ENCODE measurements around the gene KLRC4. TPM values are rescaled to one million over a fixed set of nuclear protein-coding genes. Genes with fewer than 3 reads are reported as not detected.

The KLRC4 gene
- polyA plus RNA-seq, 3 donors, result not detected

GRCh38 chr12:10386857-10387256, 22.7 kb downstream of the KLRC4 start:
- Histone ChIP-seq H3K4me3 (replicated peaks in 1 of 3; ENCODE audit: low read depth in 2 of 3, low read length in 3 of 3) (no peak overlapping the region), H4K20me1 (ENCODE audit: insufficient read depth, low read length) (no peaks in the 10 kb centered on the region), H3K27ac (ENCODE audit: low read depth in 1 of 2, low read length in 2 of 2) (no peak overlapping the region), H3K27me3 (ENCODE audit: control insufficient read depth in 2 of 2, insufficient read depth in 2 of 2, low read length in 2 of 2) (peaks cover 0 to 24% of the 10 kb centered on the region in 2 donors), H3K9me3 (replicated peaks in 1 of 2; ENCODE audit: control insufficient read depth in 1 of 2, insufficient read depth in 1 of 2, low read length in 2 of 2) (no peaks in the 10 kb centered on the region), H3K79me2 (ENCODE audit: insufficient read depth, low read length) (no peaks in the 10 kb centered on the region), H2AFZ (ENCODE audit: insufficient read depth, low read depth, low read length, poor library complexity, severe bottlenecking) (no peak overlapping the region), H3K9ac (ENCODE audit: insufficient read depth, low read length, poor library complexity, severe bottlenecking) (no peak overlapping the region), H3K36me3 (replicated peaks in 1 of 2; ENCODE audit: control insufficient read depth in 1 of 2, insufficient read depth in 2 of 2, low read length in 2 of 2) (no peaks in the 10 kb centered on the region), H3K4me2 (replicated peaks; ENCODE audit: extremely low read depth, low read length, poor library complexity, severe bottlenecking) (no peak overlapping the region), H3K4me1 (ENCODE audit: control insufficient read depth in 1 of 2, insufficient read depth in 2 of 2, low read length in 2 of 2) (peaks cover 2 to 3% of the 10 kb centered on the region in 2 donors)
- Mint-ChIP-seq H3K4me3 (no peak overlapping the region), H3K4me1 (peaks cover 9% of the 10 kb centered on the region), H3K27ac (no peak overlapping the region), H3K36me3 (no peaks in the 10 kb centered on the region), H3K27me3 (ENCODE audit: low read depth in 3 of 3) (peaks cover 10 to 19% (median 11%) of the 10 kb centered on the region in 3 donors), H3K9me3 (peaks cover 0 to 7% (median 3%) of the 10 kb centered on the region in 7 donors)
- TF ChIP-seq, protein P1, sequence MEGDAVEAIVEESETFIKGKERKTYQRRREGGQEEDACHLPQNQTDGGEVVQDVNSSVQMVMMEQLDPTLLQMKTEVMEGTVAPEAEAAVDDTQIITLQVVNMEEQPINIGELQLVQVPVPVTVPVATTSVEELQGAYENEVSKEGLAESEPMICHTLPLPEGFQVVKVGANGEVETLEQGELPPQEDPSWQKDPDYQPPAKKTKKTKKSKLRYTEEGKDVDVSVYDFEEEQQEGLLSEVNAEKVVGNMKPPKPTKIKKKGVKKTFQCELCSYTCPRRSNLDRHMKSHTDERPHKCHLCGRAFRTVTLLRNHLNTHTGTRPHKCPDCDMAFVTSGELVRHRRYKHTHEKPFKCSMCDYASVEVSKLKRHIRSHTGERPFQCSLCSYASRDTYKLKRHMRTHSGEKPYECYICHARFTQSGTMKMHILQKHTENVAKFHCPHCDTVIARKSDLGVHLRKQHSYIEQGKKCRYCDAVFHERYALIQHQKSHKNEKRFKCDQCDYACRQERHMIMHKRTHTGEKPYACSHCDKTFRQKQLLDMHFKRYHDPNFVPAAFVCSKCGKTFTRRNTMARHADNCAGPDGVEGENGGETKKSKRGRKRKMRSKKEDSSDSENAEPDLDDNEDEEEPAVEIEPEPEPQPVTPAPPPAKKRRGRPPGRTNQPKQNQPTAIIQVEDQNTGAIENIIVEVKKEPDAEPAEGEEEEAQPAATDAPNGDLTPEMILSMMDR (IDR thresholded peaks at IDR 0.05), result no peak
- intact Hi-C loops (cut with micrococcal nuclease), result no loop called here
- no CpG with 5 or more reads among the region's 1 CpG for WGBS (ENCODE audit: insufficient coverage)
- DNase-seq, result no peak

DNA sequence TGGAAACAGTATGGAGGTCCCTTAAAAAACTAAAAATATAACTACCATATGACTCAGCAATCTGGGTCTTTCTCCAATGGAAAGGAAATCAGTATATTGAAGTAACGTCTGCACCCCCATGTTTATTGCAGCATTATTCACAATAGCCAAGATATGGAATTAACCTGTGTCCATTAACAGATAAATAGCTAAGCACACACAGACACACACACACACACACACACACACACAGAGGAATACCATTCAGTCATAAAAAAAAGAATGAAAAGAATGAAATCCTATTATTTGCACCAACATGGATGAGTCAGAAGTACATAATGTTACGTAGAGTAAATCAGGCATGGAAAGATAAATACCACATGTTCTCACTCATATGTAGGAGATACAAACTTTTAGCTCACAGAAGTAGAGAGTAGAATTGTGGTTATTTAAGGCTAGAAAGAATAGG, 24.4 kb downstream of the KLRC4 start:
- Histone ChIP-seq H3K9ac (ENCODE audit: insufficient read depth, low read length, poor library complexity, severe bottlenecking) (no peak overlapping the region), H3K4me3 (replicated peaks in 1 of 3; ENCODE audit: low read depth in 2 of 3, low read length in 3 of 3) (no peak overlapping the region), H2AFZ (ENCODE audit: insufficient read depth, low read depth, low read length, poor library complexity, severe bottlenecking) (no peak overlapping the region), H3K36me3 (replicated peaks in 1 of 2; ENCODE audit: control insufficient read depth in 1 of 2, insufficient read depth in 2 of 2, low read length in 2 of 2) (no peaks in the 10 kb centered on the region), H3K4me2 (replicated peaks; ENCODE audit: extremely low read depth, low read length, poor library complexity, severe bottlenecking) (no peak overlapping the region), H3K27ac (ENCODE audit: low read depth in 1 of 2, low read length in 2 of 2) (no peak overlapping the region), H3K9me3 (replicated peaks in 1 of 2; ENCODE audit: control insufficient read depth in 1 of 2, insufficient read depth in 1 of 2, low read length in 2 of 2) (no peaks in the 10 kb centered on the region), H3K79me2 (ENCODE audit: insufficient read depth, low read length) (no peaks in the 10 kb centered on the region), H4K20me1 (ENCODE audit: insufficient read depth, low read length) (no peaks in the 10 kb centered on the region), H3K27me3 (ENCODE audit: control insufficient read depth in 2 of 2, insufficient read depth in 2 of 2, low read length in 2 of 2) (peaks cover 0 to 22% of the 10 kb centered on the region in 2 donors), H3K4me1 (ENCODE audit: control insufficient read depth in 1 of 2, insufficient read depth in 2 of 2, low read length in 2 of 2) (no peaks in the 10 kb centered on the region)
- Mint-ChIP-seq H3K27me3 (ENCODE audit: low read depth in 3 of 3) (peaks cover 11 to 19% (median 12%) of the 10 kb centered on the region in 3 donors), H3K9me3 (peaks cover 0 to 7% (median 3%) of the 10 kb centered on the region in 7 donors), H3K27ac (no peak overlapping the region), H3K4me1 (peaks cover 6% of the 10 kb centered on the region), H3K4me3 (no peak overlapping the region), H3K36me3 (no peaks in the 10 kb centered on the region)
- WGBS (ENCODE audit: insufficient coverage), result no CpG with 5 or more reads among the region's 2 CpGs
- TF ChIP-seq, protein P1 (IDR thresholded peaks at IDR 0.05), result no peak
- intact Hi-C loops (cut with micrococcal nuclease), result no loop called here
- DNase-seq, result no peak
